HG03045 (cell line): ENCODE data around the gene CEACAM16.
"Not testable (repeated sequence)": the region's sequence is repeated elsewhere in the genome, so short reads cannot be mapped to it uniquely, and the experiment has no call there.

Experiments used
- ATAC-seq: cut with Tn5 transposase; IDR thresholded peaks from one replicate; pipeline ENCODE4 v1.9.1; 2021; ENCODE audit warnings: mild to moderate bottlenecking, moderate library complexity; ENCODE audit not compliant: unreplicated experiment

Gene CEACAM16

GRCh38 chr19:44703336-44704078 is 4.6 kb downstream of the CEACAM16 start:
- ATAC-seq: no peak

DNA sequence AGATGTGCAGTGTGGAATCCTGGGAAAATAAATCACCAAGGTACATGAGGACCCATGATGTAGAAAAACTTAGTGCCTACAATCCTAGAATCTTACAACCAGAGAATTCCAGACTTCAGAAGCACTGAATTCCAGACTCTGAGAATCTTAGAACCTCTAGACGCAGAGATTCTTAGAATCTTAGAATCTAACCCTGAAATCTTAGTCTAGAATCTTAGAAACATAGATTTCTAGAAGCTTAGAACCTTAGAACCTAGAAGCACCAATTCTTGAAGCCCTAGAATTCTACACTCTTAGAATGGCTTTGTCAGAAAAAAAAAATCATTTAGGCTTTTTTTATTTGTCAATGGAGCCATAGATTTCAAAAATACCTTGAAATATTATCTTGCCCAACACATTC is 6.0 kb downstream of the CEACAM16 start:
- no peak for ATAC-seq

- no peak for ATAC-seq
Observed at GRCh38 chr19:44705502-44706010, 6.6 kb downstream of the CEACAM16 start.

- ATAC-seq: no peak
Observed at GRCh38 chr19:44706506-44707236, 7.7 kb downstream of the CEACAM16 start.

GRCh38 chr19:44707794-44708193 is 8.8 kb downstream of the CEACAM16 start:
- no peak for ATAC-seq

GRCh38 chr19:44708940-44709339 is 10.0 kb downstream of the CEACAM16 start:
- no peak for ATAC-seq

DNA sequence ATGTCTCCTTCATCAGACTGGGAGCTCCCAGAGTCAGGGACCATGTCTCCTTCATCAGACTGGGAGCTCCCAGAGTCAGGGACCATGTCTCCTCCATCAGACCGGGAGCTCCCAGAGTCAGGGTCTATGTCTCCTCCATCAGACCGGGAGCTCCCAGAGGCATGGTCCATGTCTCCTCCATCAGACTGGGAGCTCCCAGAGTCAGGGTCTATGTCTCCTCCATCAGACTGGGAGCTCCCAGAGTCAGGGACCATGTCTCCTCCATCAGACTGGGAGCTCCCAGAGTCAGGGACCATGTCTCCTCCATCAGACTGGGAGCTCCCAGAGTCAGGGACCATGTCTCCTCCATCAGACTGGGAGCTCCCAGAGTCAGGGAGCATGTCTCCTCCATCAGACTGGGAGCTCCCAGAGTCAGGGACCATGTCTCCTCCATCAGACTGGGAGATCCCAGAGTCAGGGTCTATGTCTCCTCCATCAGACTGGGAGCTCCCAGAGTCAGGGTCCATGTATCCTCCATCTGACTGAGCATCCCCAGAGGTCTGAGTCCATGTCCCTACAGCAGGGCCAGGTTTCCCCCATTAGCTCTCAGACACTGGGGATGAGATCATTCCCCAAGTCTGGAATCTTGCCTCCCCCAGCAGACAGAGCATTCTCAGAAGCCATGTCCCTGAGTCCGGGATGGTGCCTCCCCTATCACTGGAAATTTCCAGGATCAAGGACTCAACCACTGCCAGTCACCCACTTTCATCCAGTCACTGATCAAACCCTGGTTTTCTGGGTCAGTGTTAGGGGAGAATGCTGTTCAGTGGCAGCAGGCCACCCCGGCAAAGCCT is 10.7 kb downstream of the CEACAM16 start:
- ATAC-seq: not testable (repeated sequence)

DNA sequence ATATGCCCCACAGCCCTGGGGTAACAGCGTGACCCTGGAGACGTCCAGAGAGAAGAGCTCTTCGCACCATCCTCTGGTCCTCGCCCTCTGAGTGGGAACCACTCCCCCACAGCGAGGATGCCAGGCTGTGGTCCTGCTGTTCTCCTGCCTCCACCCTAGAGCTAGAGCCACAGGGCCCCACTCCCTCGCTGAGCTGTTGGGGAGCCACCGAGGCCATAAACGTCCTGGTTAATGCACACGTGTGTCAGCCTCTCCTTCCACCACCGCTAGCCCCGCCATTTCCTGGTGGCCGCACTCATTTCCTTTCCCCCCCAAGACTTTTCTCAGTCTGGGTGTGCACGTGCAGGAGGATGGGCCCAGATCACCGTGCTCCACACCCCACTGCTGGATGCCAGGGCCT is 11.5 kb downstream of the CEACAM16 start:
- no peak for ATAC-seq

- ATAC-seq: no peak
Observed at GRCh38 chr19:44712864-44713515, 14.0 kb downstream of the CEACAM16 start.

DNA sequence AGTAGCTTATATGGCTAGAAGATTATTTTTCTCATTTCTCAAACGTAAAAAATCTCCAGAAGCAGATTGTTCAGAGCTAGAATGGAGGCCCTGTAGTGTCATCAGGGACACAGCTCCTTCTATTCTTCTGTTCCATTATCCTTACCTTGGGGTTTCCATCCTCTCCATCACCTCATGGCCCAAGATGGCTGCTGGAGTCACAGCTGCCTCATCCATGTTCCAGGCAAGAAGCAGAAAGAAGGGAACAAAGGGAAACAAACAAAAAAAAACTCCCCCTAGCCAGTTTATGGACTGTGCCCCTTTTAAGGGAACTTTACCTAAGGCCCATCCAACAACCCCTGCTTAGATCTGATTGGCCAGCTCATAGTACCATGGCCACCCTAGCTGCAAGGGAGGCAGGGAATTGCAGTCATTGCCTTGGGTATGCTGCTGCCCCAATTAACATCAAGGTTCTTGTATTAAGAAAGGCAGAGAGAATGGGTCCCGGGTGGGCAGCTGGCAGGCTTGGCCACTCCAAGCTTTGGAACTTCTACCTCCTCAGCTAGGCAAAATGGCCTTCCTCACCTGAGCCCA is 15.7 kb downstream of the CEACAM16 start:
- ATAC-seq: no peak

GRCh38 chr19:44717603-44718002 is 18.7 kb downstream of the CEACAM16 start:
- no peak for ATAC-seq

- ATAC-seq: no peak
Observed at GRCh38 chr19:44718441-44719261, 19.7 kb downstream of the CEACAM16 start.

DNA sequence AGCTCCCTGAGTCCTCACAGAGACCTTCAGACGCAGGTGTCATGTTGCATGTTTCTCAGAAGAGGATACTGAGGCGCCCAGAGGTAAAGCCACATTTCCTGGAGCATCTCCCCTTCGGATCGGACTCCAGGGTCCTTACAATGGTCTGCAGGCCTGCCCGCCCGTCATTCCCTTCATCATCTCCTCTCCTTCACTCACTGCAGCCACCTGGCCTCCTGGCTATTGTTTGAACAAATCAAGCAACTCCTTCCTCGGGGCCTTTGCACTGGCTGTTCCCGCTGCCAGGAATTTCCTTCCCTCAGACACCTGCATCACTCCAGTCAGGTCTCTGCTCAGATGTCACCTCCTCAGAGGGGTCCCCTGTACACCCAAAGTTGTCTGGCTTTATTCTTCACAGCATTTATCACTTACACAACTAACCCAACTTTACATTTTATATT is 20.3 kb downstream of the CEACAM16 start:
- ATAC-seq: no peak

DNA sequence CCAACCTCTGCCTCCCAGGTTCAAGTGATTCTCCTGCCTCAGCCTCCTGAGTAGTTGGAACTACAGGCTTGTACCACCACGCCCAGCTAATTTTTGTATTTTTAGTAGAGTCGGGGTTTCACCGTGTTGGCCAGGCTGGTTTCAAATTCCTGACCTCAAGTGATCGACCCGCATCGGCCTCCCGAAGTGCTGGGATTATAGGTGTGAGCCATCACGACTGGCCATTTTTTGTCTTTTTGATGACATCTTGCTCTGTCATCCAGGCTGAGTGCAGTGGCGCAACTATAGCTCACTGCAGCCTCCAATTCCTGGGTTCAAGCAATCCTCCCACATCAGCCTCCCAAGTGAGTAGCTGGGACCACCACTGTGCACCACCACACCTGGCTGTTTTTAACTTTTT is 21.4 kb downstream of the CEACAM16 start:
- not testable (repeated sequence) for ATAC-seq

- no peak for ATAC-seq
Observed at GRCh38 chr19:44720945-44721344, 22.0 kb downstream of the CEACAM16 start.

- not testable (repeated sequence) for ATAC-seq
Observed at GRCh38 chr19:44721369-44721768, 22.4 kb downstream of the CEACAM16 start.

GRCh38 chr19:44722131-44723121 is 23.5 kb downstream of the CEACAM16 start:
- ATAC-seq: no peak

DNA sequence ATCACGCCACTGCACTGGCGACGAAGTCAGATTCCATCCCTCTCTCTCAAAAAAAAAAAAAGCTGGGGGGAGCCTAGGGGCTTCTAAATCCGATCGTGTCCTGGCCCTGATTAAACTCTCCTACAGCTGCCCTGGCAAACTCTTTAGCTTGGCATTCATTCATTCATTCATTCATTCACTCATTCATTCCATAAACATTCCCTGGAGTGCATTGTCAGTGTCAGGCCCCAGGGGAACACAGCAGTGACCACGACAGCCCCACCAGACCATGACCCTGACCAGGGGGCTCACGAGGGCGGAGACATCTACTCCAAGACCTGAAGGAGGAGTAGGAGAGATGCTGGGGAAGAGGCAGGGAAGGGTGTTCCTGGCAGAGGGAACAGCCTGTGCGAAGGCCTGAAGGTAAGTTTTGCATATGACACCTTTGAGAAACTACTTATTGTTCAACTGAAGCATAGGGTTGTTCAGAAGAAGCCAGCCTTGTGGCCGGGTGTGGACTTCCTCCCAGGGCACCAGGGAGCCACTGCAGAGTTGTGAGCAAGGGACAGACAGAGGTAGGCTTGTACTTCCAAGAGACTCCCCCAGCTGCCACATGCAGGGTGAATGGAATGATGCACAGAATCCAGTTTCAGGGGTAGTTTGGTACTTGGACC is 24.5 kb downstream of the CEACAM16 start:
- peak; percentile 37 for ATAC-seq
